NOMO-1 treated with DMSO at 0.1 percent for 48 hours (cell line): ENCODE results near the gene C16orf89.

Experiments used
- DNase-seq: peaks from one replicate; lab custom pipeline; 2025; ENCODE audit not compliant: unreplicated experiment; lab: John Stamatoyannopoulos, UW

C16orf89 gene

DNA sequence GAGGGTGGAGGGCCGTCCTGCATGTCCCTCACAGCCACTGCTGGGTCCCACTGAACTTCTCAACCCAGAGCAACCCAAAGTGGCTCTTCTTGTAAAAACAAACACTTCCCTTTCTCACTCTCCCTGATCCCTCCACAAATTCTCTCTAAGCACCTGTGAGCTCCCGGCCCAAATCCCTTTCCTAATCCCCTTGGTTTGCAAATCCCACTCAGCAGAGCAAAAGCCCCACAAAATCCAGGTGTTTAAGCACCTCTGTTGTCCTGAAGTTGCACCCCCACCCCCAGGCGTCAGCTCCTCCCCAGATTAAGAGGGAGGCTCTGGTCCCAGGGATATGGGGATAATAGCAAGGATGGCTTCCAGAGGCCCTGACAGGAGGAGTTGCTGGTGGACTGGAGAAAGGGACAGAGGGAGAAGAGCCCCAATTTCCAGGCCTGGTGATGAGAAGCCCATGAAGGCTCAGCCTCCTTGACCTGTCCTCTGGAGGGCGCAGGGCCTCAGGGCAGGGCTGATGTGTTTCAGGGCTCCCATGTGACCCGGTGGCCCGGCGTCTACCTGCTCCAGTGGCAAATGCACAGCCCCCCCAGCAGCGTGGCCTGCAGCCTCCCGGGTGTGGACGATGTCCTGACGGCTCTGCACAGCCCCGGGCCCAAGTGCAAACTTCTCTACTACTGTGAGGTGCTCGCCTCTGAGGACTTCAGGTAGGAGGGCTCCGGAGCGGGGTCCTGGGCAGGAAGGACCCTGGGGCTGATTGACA, 55.0 kb downstream of the C16orf89 start:
- no peak for DNase-seq

DNA sequence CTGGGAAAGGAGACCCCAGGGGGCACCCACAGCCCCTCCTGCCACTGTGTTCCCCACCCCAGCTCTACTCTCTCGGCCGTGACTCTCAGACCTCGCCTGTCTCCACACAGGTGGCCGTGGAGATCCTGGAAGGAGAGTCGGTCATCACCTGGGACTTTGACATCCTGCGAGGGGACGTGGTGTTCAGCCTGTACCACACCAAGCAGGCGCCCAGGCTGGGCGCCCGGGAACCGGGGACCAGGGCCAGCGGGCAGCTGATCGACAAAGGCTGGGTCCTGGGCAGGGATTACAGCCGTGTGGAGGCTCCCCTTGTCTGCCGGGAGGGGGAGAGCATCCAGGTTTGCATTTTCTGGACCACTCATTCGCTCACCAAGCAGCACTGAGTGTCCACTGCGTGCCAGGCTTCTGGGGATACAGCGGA, 57.4 kb downstream of the C16orf89 start:
- DNase-seq, result no peak

DNA sequence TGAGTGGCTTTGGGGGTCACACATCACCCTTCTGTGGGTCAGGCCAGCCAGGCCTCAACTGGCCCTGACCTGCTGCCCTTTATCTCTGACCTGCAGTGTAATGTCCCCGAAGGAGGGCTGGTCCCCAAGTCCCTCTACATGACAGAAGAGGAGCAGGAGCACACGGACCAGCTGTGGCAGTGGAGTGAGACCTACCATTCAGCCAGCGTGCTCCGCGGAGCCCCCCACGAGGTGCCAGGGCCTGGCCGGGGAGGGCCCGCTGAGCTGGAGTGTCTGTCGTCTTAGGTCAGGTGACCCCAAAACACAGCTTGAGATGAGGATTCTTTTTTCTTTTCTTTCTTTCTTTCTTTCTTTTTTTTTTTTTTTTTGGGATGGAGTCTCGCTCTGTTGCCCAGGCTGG, 58.5 kb downstream of the C16orf89 start:
- no peak for DNase-seq

DNA sequence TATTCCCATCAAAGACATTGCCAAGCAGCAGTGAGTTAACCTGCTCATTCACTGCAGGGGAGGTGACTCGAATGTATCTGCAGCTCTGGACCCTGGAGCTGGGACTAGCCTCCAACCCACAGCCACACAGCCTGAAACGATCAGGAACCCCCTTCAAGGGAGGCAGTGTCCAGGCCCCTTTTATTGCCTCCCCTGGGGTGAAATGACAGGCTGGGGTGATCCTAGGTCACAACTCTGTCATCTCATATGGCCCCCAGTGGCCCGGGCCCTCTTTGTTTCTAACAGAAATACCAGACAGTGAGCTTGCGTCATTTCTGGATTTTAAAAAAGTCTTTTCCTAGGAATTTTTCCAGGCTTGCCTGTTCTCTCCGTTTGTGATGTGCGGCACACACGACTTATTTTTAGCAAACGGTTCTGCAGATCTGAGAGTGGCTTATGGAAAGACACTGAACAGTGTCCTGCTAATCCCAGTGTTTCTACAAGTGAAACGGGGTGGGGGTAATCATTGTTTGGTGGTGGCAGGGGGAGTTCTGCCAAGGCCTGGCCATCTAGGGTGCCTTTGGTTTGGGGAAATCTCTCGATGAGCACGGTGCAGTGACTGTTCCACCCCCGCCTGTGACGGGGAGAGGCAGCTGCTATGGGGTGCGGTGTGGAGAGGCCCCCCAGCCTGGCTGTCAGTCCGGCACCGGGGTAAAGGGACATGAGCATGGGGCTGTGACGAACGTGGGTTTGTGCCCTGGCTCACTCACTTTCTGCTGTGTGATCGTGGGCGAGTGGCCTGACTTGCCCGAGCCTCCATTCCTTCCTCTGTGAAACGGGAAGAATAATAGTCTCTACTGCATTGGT, 59.2 kb downstream of the C16orf89 start:
- DNase-seq, result no peak

DNA sequence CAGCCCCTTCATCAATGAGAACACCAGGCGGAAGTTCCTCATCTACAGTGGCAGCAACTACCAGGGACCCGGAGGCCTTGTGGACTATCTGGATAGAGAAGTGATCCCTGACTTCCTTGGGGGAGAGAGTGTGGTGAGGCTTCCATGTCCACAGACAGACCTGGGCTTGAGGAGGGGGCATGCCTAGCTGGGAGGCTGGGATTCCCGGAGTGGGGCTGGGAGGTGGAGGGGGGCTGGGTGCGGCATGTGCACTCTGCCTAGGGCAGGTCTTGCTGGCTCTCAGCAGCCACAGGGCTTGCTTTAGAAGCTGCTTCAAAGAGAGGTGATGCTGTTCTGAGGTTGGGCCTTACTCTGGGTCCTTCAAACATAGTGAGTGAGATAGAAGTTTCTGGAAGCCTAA, 59.8 kb downstream of the C16orf89 start:
- no peak for DNase-seq

DNA sequence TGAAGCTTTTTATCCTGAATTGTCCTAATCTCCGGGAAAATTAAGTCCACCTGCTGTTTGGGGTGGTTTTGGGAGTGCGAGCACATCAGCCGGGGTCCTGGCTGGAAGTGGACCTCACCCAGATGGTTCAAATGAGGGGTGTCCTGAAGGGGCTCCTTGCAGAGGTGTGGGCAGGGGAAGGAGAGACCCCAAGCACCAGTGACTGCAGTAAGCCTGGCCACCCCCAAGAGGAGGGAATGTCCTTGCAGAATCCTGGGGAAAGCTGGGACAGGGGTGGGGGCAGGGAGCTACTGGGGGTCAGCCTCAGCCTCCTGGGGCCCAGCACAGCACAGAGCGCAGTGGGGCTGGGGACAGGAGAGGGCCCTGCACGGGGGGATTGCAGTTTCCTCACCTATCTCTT, 61.4 kb downstream of the C16orf89 start:
- no peak for DNase-seq

DNA sequence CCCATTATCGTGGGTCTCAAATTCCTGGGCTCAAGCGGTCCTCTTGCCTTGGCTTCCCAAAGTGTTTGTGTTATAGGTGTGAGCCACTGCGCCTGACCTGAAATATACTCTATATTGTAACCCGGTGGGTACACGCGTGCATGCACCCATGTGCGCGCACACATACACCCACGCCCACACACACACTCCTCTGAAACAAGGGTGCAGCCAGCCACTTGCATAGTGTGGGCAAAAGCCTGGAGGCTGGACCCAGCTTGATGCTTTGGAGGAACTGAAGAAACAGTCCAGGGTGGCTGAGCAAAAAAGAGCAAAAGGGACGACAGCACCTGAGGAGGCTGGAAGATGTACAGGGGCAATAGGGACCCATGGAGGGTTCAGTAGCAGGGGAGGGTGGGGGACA, 61.9 kb downstream of the C16orf89 start:
- DNase-seq, result no peak

DNA sequence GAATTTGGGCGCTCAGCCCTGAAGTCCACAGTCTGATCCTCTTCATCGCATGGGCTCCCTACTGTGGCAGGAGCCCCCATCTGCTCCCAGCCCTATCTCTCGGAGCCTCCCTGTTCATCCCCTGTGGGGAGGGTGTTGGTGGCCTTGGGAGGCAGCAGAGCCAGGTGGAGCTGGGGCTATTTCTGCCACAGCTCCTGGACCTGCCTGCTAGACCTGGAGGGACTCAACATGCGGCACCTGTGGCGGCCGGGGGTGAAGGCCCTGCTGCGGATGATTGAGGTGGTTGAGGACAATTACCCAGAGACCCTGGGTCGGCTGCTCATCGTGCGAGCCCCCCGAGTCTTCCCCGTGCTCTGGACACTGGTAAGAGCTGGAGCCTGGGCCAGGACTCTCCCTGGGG, 62.5 kb downstream of the C16orf89 start:
- no peak for DNase-seq

DNA sequence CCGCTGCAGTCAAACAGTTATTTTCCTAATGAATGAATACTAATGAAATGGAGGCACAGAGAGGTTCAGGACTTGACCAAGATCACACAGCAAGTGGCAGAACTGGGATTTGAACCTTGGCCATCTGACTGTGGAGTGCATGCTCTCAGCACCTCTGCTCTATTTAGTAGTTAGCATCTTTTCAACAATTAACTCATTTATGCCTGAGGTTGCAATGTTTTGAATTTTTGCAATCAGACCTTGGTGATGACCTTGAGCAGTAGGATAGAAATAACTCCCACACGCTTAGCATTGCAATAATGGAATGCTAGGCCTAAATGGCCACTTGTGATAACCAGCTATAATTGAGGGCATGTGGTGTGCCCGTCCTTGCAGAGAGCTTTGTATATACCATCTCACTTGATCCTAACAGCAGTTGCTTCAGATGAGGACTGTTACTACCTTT, 63.0 kb downstream of the C16orf89 start:
- no peak for DNase-seq

DNA sequence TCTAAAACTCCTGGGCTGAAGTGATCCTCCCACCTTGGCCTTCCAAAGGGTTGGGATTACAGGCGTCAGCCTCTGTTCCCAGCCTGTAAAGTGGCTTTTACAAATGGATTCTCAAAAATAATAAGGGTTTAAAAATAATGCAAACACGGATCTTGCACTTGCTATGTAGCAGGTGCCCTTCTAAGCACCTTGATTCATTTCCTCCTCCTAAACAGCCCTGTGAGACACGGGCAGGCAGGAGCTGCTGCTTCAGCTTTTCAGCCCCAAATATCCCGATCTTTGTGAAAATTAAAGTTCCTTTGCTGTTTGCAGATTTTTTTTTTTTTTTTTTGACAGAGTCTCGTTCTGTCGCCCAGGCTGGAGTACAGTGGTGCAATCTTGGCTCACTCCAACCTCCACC, 63.8 kb downstream of the C16orf89 start:
- no peak for DNase-seq

DNA sequence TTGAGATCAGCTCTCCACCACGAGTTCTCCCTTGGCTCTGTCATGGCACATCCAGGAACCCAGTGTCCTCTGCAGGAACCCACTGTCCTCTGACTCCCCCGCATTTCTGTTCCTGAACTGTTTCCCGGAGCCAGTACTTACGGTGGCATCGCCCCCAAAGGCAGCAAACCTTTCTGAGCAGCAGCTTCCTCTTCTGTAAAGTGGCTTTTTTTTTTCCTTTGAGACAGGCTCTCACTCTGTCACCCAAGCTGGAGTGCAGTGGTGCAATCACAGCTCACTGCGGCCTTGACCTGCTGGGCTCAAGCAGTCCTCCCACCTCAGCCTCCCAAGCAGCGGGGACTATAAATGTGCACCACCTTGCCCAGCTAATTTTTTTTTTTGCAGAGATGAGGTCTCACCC, 64.2 kb downstream of the C16orf89 start:
- peak; percentile 36 for DNase-seq

DNA sequence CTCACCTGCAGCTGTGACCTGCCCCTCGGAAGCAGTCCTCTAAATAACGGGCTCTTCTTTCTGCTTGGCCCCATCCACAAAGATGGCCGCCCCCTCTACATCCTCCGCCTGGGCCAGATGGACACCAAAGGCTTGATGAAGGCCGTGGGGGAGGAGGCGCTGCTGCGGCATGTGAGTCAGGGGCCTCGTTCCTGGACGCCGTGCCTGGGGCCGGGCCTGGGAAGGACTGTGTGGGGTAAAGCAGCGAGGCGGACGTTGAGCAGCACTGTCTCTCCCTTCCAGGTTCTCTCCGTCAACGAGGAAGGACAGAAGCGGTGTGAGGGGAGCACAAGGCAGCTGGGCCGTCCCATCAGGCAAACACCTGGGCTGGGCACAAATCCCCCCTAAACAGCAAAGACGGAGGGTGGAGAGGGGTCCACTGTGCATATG, 65.2 kb downstream of the C16orf89 start:
- DNase-seq, result no peak

DNA sequence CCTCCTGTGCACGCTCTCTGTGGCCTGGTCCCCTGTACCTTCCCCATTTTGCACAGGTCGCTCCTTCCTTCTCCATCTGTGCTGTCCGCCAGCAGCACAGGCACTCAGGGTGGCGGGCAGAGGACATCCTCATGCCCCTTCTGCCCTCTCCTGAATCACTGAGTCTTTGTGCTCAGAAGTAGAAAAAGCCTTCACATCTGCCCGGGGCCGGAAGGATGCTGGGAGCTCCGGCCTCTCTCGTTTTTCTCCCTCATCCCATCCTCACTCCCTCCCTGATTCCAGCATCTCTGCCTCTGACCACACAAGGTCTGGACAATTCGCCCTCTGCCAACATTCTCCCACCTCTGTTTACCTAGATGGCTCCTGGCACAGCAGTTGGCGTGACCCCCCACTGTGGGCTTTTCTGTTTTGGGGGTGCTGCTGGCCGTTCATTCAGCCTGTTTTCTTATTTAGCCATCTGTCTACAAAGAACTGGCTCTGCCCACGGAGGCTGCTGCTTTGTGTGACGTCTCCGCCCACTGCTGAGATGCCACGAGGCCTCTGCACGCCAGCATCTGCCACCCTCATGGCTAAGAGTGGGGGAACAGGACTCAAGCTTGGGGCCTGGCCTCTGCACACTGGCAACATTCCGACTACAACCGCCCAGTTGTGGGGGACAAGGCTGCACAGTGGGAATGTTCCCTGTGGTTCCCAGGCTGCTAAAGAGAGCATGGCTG, 70.9 kb downstream of the C16orf89 start:
- DNase-seq, result no peak
